ENCODE data around the gene IL24.
"Not testable (repeated sequence)": the region's sequence is repeated elsewhere in the genome, so short reads cannot be mapped to it uniquely, and the experiment has no call there.

IL24 gene

DNA sequence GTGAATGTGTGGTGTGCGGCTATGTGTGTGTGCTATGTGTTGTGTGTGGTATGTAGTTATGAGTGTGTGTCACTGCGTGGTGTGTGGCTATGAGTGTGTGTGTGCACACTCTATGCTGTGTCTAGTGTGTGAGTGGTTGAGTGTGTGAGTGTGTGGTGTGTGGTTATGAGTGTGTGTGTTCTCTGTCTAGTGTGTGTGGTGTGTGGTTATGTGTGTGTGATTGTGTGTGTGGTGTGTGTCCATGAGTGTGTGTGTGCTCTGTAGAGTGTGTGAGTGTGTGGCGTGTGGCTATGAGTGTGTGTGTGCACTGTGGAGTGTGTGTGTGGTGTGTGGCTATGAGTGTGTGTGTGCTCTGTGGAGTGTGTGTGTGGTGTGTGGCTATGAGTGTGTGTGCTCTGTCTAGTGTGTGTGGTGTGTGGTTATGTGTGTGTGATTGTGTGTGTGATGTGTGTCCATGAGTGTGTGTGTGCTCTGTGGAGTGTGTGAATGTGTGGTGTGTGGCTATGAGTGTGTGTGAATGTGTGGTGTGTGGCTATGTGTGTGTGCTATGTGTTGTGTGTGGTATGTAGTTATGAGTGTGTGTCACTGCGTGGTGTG is 26.8 kb downstream of the IL24 start:
- not testable (repeated sequence) for DNase-seq (ENCODE audit: insufficient read length, low spot score)
- peak; percentile 90 for FAIRE-seq

GRCh38 chr1:206924592-206925105 is 27.4 kb downstream of the IL24 start:
- DNase-seq (ENCODE audit: insufficient read length, low spot score), result no peak

GRCh38 chr1:206925106-206925736 is 28.0 kb downstream of the IL24 start:
- DNase-seq (ENCODE audit: insufficient read length, low spot score) (no peak), FAIRE-seq (peak; percentile 84)

More at GRCh38 chr1:206924592-206925105, 27.4 kb downstream of the IL24 start:
- FAIRE-seq, result no peak

- DNase-seq (ENCODE audit: insufficient read length, low spot score) (no peak), FAIRE-seq (no peak)
Observed at GRCh38 chr1:206926286-206926685, 29.0 kb downstream of the IL24 start.

DNA sequence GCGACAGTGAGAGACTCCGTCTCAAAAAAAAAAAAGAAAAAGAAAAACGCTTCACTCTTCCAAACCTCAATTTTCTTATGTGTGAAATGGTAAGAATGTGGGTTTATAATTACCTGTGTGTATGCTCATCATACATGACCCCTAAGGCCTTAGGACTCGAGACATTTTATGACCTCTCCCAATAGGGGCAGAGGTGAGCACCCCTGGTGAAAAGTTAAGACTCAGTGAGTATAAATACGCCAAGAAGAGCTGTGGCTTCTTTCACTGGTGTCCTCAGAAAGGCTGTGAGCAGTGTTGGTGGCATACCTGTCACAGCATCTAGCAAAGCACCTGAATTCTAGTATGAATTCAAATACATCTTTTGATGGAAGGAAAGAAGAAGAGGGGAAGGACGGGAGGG is 32.3 kb downstream of the IL24 start:
- FAIRE-seq, result no peak
- DNase-seq (ENCODE audit: insufficient read length, low spot score), result no peak

DNA sequence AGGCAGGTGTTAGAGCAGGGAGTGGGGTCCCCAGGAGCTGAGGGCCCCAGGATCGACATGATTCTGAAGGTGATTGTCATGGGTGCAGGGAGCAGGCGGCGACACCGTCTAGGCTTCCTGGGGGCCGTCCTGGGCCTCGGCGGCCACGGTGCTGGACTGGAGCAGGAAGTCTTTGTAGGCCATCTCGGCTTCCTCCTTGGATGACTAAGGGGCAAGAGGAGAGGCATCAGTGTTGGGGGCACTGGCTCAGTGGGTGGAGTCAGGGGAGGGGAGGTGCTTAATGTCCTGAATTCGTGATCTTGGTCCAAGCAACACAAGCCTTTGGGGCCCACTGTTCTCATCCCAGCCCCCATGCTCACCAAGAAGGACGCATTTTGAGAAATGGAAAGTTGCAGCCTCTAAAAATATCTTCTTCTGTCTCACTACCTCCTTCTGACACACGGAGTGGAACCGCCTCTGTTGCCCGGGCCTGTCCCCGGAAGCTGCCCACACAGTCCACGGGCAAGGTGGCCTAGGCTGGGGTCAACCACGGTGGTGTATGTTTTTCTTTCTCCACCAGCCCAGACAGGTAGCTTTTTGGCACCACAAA is 33.1 kb downstream of the IL24 start:
- FAIRE-seq, result peak; percentile 91
- DNase-seq (ENCODE audit: insufficient read length, low spot score), result no peak

- FAIRE-seq (no peak), DNase-seq (ENCODE audit: insufficient read length, low spot score) (no peak)
Observed at GRCh38 chr1:206931709-206932108, 34.5 kb downstream of the IL24 start.

GRCh38 chr1:206932177-206932576 is 34.9 kb downstream of the IL24 start:
- FAIRE-seq (no peak), DNase-seq (ENCODE audit: insufficient read length, low spot score) (no peak)

DNA sequence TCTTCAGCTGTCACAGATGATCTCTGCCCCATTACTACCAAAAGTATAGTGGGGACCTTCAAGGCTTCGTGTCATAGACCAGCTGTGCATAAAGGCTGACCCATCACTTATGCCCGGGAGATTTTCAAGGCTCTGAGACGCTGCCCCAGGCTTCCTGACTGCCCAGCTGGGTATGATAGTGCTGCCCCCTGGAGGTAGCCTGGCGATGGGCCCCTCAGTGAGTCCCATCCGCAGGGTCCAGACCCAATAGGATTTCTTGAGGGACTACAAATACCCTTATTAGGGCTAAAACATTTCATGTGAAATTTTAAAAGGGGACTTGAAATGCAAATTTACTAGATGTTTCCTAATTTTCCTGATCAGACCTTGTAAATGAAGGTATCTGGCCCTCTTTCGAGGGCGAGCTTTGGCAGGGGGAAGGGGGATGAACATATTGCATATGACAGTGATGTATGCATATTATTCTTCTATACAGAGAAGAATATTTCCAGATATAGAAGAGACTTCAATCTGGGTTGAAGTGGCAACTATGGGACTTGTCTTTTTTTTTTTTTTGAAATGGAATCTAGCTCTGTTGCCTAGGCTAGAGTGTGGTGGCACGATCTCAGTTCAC is 36.2 kb downstream of the IL24 start:
- DNase-seq (ENCODE audit: insufficient read length, low spot score) (no peak), FAIRE-seq (peak; percentile 65)

GRCh38 chr1:206935491-206936067 is 38.3 kb downstream of the IL24 start:
- DNase-seq (ENCODE audit: insufficient read length, low spot score) (no peak), FAIRE-seq (no peak)

GRCh38 chr1:206937425-206937824 is 40.2 kb downstream of the IL24 start:
- no peak for DNase-seq (ENCODE audit: insufficient read length, low spot score)
- no peak for FAIRE-seq

- no peak for DNase-seq (ENCODE audit: insufficient read length, low spot score)
- FAIRE-seq, result no peak
Observed at GRCh38 chr1:206939131-206939530, 41.9 kb downstream of the IL24 start.

- DNase-seq (ENCODE audit: insufficient read length, low spot score), result no peak
Observed at GRCh38 chr1:206939841-206940587, 42.8 kb downstream of the IL24 start.

GRCh38 chr1:206940588-206940936 is 43.3 kb downstream of the IL24 start:
- DNase-seq (ENCODE audit: insufficient read length, low spot score), result no peak
- FAIRE-seq, result no peak

More at GRCh38 chr1:206939841-206940587, 42.8 kb downstream of the IL24 start:
- FAIRE-seq, result no peak

- FAIRE-seq (no peak), DNase-seq (ENCODE audit: insufficient read length, low spot score) (no peak)
Observed at GRCh38 chr1:206941766-206942418, 44.6 kb downstream of the IL24 start.

DNA sequence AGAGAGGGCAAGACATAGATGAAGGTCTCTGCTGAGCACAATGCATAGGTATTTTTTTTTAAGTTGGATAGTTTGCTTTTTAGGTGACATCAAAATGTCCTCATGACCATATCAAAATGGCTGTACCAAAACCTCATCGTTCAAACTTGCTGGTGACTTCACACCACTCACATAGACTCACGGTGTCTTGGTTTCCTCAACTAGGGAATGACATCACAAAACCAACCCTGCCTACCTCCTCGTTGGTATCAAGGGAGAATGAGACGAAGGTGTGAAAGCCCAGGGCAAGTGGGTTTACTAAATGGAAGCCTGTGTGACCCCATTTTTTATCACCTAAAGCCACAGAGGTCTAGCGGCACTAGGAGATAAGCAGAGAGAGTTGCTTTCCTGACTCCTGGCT is 47.5 kb downstream of the IL24 start:
- no peak for FAIRE-seq

DNA sequence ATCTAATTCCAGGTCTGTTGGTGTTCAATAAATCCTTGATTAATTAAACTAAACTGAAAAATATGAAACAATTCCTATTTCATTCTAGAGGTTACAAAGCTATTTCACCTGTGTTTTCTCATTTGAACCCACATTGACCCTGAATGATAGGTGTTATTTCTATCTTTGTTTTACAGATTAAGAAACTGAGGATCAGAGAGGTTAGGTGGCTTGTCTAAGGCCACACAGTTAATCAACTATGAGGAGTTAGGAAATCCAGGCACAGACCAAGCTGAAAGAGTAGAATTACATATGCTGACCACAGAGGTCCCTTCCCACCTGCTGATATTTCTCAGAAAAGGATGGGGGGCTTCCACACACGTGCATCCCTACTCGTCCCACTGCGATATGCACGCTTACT is 48.5 kb downstream of the IL24 start:
- no peak for DNase-seq (ENCODE audit: insufficient read length, low spot score)
- no peak for FAIRE-seq

More for the DNA sequence above, 47.5 kb downstream of the IL24 start:
- DNase-seq (ENCODE audit: insufficient read length, low spot score), result no peak

GRCh38 chr1:206946261-206946660 is 49.0 kb downstream of the IL24 start, which contains the start of gene PIGR:
Gene PIGR, minus strand, starts transcription at chr1:206946466. Its CDS starts 5,935 bp downstream, at chr1:206940531.
- no peak for DNase-seq (ENCODE audit: insufficient read length, low spot score)
- no peak for FAIRE-seq

- no peak for FAIRE-seq
- no peak for DNase-seq (ENCODE audit: insufficient read length, low spot score)
Observed at GRCh38 chr1:206947255-206947654, 50.0 kb downstream of the IL24 start.

DNA sequence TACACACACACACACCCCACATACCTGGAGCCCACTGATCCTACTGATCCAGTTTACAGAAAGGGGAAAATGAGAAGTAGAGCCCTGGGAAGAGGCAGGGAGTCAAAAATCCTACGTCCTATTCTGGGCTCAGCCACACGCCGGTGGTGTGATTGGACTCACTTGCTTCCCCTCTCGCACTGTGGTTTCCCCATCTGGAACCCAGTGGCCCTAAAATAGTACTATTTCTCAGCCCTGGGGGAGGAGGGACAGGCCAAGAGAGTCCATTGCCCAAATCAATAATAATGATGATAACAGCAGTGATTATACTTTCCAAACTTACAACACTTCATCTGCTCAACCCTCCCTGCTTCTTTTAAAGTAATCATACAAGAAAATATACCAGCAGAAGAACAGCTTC is 52.0 kb downstream of the IL24 start:
- FAIRE-seq (no peak), DNase-seq (ENCODE audit: insufficient read length, low spot score) (no peak)

Measured in GM19239 (cell line).